Ishikawa (cell line): ENCODE results near the gene MYBPC2.
A peak's percentile ranks its signal among the peaks of the same experiment; 100 is the strongest.

Experiments used
- CEBPB ChIP-seq: IDR thresholded peaks from 2 replicates; pipeline ENCODE4 v1.6.1; 2012
- CREB1 ChIP-seq: IDR thresholded peaks from 2 replicates; pipeline ENCODE4 v1.6.1; 2012; ENCODE audit warnings: low read depth
- EGR1 ChIP-seq: IDR thresholded peaks from 2 replicates; pipeline ENCODE4 v1.6.1; 2012
- EP300 ChIP-seq: IDR thresholded peaks from 2 replicates; pipeline ENCODE4 v1.6.1; 2012; ENCODE audit warnings: borderline replicate concordance
- FOXM1 ChIP-seq: IDR thresholded peaks from 2 replicates; pipeline ENCODE4 v1.6.1; 2012; ENCODE audit warnings: low read depth, borderline replicate concordance
- MAX ChIP-seq: IDR thresholded peaks from 2 replicates; pipeline ENCODE4 v1.6.1; 2012
- NFIC ChIP-seq: IDR thresholded peaks from 2 replicates; pipeline ENCODE4 v1.6.1; 2012
- RAD21 ChIP-seq: IDR thresholded peaks from 2 replicates; pipeline ENCODE4 v1.6.1; 2012; ENCODE audit warnings: low read depth
- TAF1 ChIP-seq: IDR thresholded peaks from 2 replicates; pipeline ENCODE4 v1.6.1; 2012; ENCODE audit warnings: low read depth, mild to moderate bottlenecking
- TCF12 ChIP-seq: IDR thresholded peaks from 2 replicates; pipeline ENCODE4 v1.6.1; 2012; ENCODE audit warnings: low read depth
- TEAD4 ChIP-seq: IDR thresholded peaks from 2 replicates; pipeline ENCODE4 v1.6.1; 2012
- USF1 ChIP-seq: IDR thresholded peaks from 2 replicates; pipeline ENCODE4 v1.6.1; 2012
- YY1 ChIP-seq: IDR thresholded peaks from 2 replicates; pipeline ENCODE4 v1.6.1; 2012; ENCODE audit warnings: low read depth
- ZBTB7A ChIP-seq: IDR thresholded peaks from 2 replicates; pipeline ENCODE4 v1.6.1; 2012; ENCODE audit warnings: low read depth
- TF ChIP-seq, protein P1 (sequence below): IDR thresholded peaks from 2 replicates; pipeline ENCODE4 v1.6.1; 2012; ENCODE audit warnings: low read depth, mild to moderate bottlenecking

Gene MYBPC2

DNA sequence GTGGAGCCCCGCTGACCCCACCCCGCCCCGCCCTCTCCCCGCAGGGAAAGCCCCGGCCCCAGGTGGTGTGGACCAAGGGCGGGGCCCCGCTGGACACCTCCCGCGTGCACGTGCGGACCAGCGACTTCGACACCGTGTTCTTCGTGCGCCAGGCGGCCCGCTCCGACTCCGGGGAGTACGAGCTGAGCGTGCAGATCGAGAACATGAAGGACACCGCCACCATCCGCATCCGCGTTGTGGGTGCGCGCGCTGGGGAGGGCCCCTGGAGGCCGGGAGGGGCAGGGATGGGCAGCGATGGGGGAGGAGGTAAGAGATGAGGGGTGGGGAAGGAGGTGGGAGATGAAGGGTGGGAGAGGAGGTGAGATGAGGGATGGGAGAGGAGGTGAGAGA is 26.4 kb downstream of the MYBPC2 start:
- TF ChIP-seq ZBTB7A (no peak), FOXM1 (no peak), EP300 (no peak), TEAD4 (no peak), USF1 (no peak), CEBPB (no peak), YY1 (no peak), EGR1 (no peak), TCF12 (no peak), NFIC (no peak), RAD21 (no peak), TAF1 (no peak), MAX (no peak), CREB1 (no peak)
- TF ChIP-seq, protein P1, sequence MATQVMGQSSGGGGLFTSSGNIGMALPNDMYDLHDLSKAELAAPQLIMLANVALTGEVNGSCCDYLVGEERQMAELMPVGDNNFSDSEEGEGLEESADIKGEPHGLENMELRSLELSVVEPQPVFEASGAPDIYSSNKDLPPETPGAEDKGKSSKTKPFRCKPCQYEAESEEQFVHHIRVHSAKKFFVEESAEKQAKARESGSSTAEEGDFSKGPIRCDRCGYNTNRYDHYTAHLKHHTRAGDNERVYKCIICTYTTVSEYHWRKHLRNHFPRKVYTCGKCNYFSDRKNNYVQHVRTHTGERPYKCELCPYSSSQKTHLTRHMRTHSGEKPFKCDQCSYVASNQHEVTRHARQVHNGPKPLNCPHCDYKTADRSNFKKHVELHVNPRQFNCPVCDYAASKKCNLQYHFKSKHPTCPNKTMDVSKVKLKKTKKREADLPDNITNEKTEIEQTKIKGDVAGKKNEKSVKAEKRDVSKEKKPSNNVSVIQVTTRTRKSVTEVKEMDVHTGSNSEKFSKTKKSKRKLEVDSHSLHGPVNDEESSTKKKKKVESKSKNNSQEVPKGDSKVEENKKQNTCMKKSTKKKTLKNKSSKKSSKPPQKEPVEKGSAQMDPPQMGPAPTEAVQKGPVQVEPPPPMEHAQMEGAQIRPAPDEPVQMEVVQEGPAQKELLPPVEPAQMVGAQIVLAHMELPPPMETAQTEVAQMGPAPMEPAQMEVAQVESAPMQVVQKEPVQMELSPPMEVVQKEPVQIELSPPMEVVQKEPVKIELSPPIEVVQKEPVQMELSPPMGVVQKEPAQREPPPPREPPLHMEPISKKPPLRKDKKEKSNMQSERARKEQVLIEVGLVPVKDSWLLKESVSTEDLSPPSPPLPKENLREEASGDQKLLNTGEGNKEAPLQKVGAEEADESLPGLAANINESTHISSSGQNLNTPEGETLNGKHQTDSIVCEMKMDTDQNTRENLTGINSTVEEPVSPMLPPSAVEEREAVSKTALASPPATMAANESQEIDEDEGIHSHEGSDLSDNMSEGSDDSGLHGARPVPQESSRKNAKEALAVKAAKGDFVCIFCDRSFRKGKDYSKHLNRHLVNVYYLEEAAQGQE: no peak

- TF ChIP-seq EGR1: no peak
- no peak for TF ChIP-seq USF1
- no peak for TF ChIP-seq CEBPB
- TF ChIP-seq NFIC: no peak
- TF ChIP-seq RAD21: no peak
Observed at GRCh38 chr19:50459638-50460037, 26.9 kb downstream of the MYBPC2 start.

- no peak for TF ChIP-seq CEBPB
- TF ChIP-seq TEAD4: peak; percentile 53
- TF ChIP-seq NFIC: 0 out of 2 replicates have a peak, but pooled peaks have one; percentile 9
- TF ChIP-seq EGR1: no peak
- peak; percentile 20; the same call in 1 of the 2 replicates for TF ChIP-seq USF1
Observed at GRCh38 chr19:50460161-50460765, 27.6 kb downstream of the MYBPC2 start.

DNA sequence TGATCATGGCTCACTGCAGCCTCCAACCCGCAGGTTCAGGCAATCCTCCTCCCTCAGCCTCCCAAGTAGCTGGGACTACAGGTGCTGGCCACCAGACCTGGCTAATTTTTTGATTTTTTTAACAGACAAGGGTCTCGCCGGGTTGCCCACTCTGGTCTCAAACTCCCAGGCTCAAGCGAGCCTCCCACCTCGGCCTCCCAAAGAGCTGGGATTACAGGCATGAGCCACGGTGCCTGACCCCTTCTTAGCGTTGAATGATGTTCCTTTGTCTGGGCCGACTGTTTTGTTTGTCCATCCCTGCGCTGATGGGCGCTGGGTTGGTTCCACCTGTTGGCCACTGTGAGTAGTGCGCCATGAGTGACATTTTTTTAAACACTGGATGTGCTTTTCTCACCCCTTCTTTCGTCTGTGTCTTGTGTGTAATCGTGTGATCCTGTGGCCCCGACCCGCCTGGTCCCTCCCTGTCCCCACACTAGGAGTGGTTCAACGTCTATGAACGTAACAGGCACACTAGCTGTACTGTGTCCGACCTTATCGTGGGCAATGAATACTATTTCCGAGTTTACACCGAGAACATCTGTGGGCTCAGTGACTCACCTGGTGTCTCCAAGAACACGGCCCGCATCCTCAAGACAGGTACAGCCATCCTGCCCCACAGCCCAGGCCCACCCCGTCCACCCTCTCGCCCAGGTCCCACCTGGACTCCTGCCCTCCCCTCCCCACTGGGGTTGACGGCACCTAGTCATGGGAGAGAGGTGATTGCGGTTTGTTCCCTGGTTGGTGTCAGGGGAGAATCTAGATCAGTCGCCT is 28.6 kb downstream of the MYBPC2 start:
- TF ChIP-seq RAD21 (peak; percentile 94), YY1 (no peak)

DNA sequence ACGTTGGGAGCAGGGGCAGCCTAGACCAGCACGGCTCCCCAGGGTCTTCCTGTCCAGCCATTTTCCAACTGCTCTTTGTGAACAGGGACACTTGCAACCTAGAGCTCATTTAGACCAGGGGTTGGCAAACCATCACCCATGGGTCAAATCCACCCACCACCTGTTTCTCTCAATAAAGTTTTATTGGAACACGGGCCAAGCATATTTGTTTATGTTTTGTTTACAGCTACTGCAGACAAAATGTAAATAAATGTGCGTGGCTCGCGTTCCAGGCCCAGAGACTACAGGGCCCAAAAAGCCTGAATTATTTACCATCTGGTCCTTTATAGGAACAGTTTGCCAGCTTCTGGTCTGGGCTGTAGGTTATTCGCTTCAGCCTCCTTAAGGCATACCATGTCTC is 30.3 kb downstream of the MYBPC2 start:
- TF ChIP-seq FOXM1 (no peak), MAX (no peak), RAD21 (no peak), NFIC (no peak), CEBPB (no peak), EP300 (no peak), CREB1 (no peak), TEAD4 (no peak), ZBTB7A (no peak), YY1 (no peak), TAF1 (no peak), EGR1 (no peak), USF1 (no peak)
- TF ChIP-seq, protein P1: no peak

DNA sequence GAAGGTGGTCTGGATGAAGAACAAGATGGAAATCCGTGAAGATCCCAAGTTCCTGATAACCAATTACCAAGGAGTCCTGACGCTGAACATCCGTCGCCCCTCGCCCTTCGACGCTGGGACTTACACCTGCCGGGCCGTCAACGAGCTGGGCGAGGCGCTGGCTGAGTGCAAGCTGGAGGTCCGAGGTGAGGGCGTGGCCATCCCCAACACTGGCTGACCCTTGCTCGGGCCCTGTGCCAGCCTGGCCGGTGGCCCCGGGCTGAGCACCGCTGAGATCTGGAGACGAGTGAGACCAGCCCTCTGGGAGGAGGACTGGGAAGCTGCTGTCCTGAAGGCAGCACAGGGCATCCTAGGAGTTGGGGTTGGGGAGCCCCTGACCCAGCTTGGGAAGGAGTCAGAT is 31.7 kb downstream of the MYBPC2 start:
- TF ChIP-seq CREB1 (no peak), RAD21 (no peak), MAX (no peak), TAF1 (no peak), EGR1 (no peak), NFIC (no peak), FOXM1 (no peak), EP300 (no peak), TEAD4 (no peak), CEBPB (no peak), YY1 (no peak), USF1 (no peak), ZBTB7A (no peak), TCF12 (no peak)
- TF ChIP-seq, protein P1: no peak
